Retina (tissue), 1 donor: Measurements from ENCODE around the gene DDX5.
"Not testable (repeated sequence)": the region's sequence is repeated elsewhere in the genome, so short reads cannot be mapped to it uniquely, and the experiment has no call there.

ENCODE experiments used
- DNase-seq: peaks from one replicate; pipeline ENCODE4 v3.0.0-alpha.2; 2016

DDX5 gene

DNA sequence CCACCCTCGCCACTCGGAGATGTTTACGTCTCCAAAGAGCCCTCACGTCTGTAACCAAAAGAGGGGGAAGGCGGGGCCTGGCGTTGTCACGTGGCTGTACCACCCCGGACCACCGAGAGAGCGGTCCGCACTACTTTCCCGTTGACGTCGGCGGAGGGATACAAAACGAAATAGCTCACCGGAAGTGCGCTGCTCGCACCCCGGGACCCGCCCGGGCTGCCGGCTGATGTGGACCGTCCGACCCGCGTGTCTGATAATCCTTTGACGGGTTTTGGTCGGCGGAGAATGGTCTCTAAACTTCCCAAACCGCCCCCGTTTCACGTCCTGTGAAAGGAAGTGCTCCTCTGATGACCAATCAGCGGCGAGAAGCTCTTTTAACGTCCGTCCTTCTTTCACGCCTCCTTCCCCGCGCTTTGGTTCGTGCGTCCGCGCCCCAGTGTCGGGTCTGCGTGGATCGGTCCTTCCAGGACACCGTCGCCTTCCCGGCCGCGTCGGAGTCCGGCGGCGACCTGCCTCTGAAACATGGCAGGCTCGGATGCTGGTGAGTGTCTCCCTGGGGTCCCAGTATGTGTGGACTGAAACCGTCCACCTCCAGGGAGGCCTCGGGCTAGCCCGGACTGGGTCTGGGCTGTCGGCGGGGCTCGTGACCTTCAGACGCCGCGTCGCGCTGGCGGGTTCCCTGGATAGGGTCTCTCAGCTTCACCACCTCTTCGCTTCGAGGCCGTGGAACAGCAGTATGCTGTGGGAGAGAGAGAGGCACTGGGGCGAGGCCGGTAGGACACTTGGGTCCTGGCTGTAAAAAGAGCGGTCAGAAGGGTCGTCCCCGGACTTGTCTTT, 705 bp upstream of the DDX5 start, which contains the start of gene CEP95:
Gene CEP95 (plus strand): TSS at position 402 of the 837 bp plus-strand sequence. CDS start 121 bp downstream, at position 523.
- peak; percentile 99 for DNase-seq

DNA sequence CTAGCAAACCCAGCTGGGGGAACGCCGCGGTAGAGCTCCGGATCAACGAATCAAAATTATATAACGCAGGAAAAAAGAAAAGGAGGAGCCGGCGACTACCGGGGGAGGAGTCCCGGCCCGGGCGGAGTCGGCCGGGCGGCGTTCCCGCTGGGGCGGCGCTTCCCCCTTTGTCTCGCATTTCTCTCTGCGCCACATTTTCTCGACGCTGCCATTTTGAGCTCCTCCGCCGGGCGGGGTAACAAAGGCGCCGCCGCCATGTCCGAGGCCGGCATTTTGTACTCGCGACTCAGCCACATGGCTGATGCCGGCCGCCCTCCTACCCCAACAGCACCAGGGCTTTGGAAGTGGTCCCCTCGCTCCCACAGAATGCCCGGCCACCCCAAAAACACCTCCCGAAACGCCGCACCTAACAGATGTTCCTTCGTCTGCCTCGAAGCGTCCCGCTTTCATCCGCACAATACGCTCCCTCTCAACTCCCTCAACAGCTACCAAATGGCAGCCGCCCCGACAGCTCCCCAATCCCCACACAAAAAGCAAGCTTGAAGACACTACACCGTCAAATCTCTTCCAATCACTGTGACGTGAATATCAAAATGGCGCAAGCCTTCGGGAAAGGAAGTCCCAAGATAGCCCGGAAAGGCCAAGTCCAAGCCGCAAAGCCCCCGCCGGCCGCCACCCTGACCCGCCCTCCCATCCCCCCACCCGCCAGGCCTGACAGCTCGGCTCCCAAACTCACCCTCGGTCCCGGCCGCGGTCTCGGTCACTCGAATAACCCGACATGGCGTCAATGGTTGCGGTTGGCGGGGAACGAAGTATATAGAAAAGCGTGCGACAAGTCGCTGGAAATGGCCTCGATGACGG, 519 bp downstream of the DDX5 start:
- peak; percentile 96 for DNase-seq

DNA sequence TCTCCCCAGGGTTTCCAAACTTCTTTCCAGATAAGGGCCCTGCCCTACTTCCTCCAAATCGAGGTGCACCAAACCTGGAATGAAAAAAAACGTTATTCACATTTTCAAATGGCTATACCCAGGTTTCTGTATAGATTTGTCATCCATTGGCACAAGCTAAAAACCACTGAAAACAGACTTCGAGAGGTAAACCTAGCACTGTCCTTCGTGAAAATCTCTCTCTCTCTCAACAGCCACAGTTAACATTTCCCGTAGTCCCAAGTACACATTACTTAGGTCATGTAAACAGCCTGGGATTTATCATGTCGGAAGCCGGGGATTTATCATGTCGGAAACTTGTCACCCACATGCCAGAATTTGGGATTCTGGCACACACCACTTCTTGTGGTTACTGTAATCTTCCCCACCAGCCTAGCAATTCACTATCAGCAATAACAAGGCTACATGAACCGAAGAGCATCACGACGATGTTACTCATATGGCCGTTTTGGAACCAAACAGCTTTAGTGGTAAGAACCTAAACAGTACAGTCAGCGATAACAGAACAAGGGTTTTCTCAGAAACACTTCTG, 1.2 kb downstream of the DDX5 start:
- DNase-seq: no peak

DNA sequence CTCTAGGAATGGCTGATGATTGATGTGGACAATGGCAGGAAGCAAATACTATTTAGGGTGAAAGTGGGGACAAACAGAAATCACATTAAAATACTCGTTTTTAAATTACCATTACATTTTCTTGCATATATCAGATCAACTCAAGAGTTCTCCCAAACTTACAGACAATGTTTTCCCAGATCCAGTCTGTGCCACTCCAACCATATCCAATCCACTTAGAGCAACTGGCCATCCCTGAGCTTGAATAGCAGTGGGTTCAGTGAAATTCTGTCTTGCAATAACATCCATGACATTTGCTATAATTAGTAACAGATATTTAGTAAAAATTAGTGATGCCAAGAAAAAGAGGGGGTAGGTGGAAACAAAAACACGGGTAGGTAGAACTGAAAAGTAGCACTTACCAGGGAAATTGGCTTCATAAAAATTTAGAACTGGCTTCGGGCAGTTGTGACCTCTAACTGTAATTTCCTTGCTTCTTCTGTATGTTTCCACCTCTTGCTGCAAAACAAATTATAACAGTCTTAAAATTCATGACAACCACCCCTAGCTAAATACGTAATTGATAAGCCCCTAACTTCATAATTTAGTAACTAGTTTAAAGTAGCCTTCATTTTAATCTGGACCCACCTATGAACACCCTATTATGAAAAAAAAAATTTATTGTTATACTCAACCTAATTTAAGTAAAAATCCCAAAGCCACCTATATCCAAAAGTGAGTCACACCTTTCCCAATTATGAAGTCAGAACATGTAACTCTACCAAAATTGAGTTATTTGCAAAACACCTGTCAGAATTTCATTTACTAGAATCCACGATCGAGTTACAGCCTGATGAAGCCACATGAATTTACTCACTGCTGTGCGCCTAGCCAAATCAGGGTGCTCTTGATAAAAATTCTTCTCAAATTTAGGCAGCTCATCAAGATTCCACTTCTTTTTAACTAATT, 2.0 kb downstream of the DDX5 start:
- no peak for DNase-seq

DNA sequence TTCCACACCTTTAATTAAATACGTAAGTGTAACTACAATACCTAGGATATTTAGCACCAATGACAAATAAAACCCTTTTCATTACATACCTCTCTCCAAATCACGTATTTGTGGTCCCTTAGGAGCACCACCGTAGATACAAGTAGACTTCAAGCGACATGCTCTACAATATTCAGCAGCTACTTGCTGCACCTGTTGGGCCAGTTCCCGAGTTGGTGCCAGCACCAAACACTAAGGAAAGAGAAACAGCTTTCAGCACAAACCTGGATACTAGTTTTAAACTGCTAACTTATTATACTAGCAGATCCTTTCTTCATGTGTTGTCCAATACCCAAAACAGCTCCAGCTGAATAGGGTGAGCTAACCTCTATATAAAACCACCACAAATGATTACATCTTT, 2.7 kb downstream of the DDX5 start:
- DNase-seq: no peak

DNA sequence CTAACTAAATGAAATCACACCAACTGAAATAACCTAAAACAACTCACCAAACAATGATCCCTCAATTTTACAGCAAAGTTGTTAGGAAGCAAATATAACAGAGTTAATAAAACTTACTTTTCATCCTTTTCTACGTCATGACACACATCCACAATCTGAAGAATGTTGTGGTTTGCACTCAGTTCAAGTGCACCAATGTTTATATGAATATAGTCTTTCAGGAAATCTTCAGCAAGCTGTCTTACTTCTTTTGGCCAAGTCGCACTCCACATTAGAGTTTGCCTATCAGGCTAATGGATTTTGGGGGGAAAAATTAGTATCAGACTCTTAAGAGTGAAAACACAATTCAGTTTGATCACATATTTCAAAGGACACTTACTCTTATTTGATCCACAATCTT, 3.3 kb downstream of the DDX5 start:
- DNase-seq: no peak

DNA sequence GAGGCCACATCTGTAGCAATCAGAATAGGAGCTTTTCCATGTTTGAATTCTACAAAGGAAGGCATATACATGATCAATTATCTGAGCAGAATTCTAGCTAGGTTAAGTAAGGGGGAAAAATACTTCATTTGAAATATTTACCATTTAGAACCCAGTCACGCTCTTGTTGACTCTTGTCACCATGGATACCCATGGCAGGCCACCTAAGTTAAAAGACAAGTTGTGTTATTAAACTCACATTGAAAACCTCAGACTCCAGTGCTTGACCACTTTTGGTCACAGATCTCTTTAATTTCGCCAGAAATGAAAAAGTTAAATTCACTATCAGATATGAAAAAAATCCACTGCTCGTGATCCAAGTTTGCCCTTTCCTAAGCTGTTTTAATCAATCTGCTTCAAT, 4.1 kb downstream of the DDX5 start:
- DNase-seq: no peak

DNA sequence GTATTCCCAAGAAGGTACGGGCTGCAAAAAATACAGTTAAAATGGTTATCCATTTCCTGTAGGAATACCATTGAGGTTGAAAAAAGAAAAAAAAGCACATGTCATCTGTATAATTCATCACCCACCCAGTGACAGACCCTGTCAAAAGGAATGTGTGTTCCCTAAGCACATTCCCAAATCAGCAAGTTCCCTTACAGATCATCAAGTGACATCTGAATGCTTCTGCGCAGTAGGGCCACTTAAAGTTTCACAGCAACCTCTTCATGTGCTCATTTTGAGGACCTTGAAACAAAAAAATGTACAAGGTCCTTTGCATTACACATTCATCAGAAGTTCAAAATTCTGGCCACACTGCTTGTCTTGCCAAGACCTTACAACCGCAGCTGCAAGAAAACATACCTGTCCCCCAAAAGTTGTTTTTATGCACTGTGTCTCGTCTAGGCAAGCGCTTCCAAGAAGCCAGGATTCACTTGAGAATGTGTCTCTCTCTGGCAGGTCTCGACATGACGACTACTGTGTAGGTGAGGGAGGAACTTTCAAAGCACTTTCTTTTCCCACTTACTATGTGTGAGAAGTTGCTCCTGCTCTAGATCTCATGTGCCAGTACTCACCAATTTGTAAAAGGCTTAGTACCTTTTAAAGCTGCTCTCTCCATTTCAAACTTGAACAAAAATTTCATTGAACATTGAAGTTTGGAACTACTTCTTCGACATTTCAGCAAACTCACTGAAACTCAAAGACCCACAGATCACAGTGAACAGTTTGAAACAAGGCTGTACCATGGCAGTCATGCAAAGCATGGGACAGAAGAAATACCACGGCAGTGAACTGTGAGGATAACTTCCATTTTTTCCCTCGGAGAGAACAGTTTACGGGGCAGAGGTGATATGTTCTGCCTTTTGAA, 5.0 kb downstream of the DDX5 start:
- DNase-seq: no peak

DNA sequence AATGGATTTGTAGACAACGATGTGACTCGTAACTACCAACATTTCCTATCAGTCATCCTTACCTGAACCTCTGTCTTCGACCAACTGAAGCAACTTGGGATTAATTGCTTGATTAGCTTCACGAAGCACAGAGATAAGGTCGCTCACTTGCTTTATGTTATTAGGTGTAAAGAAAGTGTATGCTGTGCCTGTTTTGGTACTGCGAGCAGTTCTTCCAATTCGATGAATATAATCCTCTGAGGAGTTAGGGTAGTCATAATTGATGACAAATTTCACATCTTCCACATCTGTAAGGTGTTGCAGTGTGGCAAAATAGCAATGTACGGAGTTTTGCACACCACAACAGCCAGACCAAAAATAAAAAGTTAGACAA, 5.6 kb downstream of the DDX5 start:
- no peak for DNase-seq

DNA sequence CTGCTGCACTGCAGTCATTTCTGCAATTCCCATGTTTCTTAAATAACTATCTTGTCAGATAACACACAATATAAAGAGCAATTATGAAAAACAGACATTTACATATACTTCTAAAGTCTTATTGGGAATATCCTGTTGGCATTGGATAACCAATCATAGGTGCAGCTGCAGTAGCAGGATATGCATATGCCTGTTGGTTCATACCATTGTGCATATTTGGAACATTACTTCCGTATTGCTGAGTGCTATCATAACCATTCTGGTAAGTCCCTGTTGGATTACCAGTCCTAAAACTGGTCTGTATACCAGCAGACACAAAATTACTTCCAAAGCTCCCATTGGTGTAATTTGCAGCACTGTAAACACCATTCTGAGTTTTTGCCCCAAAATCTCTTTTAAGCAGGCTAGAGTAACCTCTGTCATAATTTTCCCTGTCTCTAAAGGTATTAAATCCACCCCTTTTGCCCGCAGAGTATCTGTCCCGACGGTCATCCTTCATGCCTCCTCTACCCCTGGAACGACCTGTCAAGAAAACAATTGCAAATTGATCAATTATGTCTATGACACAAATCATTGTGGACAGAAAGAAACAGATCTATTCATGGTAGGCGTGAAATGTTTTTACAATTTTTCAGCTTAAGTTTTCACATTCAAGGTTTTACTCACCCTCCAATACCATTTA, 6.1 kb downstream of the DDX5 start:
- DNase-seq: no peak

DNA sequence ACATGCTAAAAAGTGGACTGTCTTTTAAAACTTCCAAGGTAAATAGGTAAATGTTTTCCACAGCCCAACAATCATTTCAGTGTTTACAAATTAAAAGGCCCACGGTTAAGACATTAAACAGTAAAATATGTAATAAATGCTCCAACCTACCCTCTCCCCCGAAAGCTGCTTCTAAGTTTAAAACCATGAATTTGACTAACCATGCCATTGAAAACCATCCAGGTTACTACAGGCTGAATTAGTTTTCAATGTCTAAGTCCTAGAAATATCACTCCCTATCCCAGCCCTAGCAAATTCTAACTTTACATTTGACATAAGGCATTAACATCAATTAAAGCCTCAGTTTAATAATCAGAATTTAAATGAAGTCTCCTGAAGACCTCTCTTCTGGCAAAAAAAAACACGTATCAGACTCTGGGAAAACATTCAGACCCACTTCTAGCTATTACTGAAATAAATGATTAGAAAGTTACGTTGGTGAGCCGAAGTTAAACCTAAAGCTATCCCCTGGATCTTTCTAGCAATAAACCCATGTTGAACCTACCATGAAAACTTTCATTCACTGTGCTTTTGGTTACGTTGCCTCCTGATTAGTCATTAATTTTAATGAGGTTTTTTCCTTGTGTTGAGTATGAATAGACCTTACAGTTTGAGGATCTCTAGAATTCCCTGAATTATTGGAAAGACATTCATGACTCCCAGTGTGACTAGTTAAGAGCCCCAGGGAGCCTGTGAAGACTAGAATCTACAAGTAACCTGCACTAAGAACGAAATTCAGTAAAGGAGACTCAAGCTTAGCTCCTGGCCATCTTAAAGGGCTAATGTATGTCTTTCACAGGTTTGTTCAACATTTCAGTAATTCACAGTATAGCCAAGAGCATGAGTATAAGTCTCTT, 7.5 kb downstream of the DDX5 start:
- DNase-seq: no peak

DNA sequence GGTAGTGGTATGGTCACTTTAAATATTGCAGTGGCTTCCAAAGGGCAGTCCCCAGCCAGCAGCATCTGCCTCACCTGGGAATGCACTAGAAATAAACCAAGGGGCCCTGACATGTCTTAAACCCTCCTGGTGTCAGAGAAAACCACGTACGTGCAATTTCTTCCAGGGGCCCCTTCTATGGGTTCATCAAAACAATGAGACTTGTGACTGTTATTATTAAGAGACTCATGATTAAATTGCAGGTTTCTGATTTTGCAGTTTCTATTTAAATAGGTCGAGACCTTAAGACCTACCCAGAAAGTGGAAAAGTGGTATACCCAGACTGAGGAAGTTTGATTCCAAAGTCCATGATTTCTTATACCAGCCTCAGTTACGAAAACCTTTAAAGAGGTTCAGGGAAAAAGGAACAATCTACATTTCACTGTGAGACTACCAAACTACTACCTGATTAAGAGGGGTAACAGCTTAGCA, 8.5 kb downstream of the DDX5 start:
- no peak for DNase-seq

DNA sequence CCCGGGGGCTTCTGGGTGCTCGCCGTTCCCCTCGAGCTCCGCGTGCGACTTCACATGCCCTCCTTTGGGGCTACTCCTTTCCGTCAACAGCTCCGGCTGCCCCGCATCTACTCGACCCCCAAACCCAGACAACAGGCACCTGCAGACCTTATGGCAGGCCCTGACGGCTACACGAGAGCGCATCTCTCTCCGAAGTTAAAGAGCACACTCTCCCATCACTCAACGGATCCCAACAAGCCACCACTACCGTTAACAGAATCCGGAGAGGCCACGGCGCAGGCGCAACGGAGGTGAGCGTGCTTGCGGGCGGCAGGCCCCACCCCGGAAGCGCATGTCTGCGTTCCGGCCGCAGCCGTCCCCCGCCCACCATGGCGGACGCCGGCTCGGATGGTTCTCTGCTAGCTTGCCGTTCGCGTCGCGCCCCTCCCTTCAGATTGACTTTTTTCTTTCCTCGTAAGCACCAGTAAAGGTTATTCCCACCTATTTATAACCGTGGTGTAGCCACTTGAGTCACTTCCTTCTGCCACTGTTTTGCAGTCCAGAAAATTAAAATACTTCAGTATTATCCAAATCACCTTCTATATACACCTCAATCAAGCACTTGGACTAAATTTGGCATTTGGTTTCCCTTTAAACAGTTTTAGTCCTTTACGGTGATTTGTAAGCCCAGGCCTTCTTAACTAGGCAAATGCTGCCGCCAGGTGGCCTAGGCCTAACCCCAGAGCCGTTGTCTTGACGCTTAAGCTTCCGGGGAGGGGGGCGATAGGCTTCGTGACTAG, 9.1 kb downstream of the DDX5 start, which contains the start of gene POLG2:
Gene POLG2 (minus strand): TSS at position 269 of the 779 bp plus-strand sequence. CDS start 86 bp downstream, at position 183.
- DNase-seq: peak; percentile 93

DNA sequence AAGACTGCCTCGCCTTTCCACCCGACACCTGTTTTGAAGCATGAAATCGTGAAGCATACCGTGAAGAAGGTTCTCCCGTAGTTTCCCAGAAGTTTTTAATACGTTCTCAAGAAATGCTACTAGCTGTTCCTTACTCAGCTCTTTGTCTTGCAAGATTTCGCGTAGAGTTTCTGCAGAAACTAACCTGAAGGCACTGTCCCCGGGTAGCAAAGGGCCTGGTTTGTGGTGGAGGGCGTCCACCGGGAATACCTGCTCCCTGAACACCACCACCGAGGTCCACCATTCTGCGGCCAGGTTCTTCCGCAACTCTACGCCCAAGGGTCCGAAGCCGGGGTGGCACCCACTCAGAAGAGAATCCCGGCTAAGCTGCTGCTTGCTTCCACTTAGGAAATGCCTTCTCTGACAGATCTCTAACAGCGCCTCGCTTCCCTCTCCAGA, 9.7 kb downstream of the DDX5 start:
- no peak for DNase-seq

DNA sequence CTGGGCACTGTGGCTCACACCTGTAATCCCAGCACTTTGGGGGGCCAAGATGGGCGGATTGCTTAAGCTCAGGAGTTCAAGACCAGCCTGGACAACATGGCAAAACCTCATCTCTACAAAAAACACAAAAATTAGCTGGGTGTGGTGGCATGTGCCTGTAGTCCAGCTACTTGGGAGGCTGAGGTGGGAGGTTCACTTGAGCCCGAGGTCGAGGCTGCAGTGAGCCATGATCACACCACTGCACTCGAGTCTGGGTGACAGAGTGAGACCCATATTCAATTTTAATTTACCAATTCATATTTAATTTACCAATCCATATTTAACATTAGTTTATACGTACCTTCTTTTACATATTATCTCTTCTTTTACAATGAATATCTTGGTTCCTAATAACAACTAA, 10.8 kb downstream of the DDX5 start:
- DNase-seq: not testable (repeated sequence)

DNA sequence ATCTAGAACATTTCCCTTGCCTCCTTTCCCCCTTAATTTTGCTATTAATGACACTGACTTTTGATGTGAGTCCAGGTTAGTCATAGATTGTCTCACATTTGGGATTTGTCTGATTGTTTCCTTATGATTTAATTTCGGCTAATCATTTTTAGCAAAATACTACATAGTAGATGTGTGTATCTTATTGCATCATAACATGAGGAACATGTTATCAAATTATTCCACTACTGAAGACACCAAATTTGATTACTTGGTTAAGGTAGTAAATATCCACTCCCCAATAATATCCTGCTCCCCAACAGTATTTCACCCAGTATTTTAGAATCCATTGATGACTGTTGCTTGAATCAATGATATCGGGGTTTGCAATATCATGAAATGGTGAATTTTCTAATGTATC, 12.0 kb downstream of the DDX5 start:
- DNase-seq: no peak

DNA sequence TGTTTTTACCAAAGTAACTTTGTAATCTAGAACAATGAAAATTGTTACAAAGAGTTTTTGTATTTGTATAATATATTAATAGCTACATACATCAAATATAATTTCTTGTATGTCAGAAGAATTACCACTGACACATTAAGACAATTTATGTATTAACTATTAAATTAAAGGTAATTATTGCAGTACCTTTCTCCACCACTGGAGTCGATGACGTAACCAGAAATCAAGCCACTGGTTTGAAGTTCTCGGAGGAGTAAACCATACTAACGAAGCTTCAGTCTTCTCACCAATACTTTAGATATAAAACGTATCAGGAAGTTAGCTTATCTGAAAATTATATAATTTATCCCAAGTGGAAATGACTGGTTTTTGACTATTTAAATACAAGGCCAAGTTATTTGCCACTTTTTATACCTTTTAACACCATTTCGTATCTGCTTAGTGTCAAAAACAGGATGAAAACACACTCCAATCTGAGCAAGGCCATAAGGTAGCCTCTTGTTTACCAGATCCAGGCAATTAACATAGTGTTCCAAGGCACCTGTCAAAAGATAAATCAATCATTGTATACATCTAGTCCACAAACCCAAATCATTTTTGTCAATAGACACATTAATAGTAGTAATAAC, 13.5 kb downstream of the DDX5 start:
- DNase-seq: no peak

DNA sequence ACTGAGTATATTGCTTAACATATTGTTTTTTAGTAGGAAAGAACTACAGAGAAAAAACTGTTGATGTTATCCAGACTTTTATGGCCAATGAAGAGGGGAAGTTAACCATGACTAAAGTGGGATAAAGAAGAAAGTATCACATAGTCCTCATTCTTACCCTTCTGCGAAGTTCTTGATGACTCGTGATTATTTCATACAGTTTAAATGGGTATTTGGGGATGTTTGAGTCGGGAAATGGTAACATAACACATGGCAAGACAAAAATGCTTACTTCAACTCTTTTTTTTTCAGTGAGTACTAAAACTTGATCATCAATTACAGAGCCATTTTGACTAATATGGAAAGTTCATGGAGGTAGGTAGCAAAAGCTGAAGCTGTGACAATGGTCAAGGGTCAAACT, 14.1 kb downstream of the DDX5 start:
- no peak for DNase-seq
